Posterior vena cava (tissue), 2 donors: ENCODE data around the gene ARHGEF28. TPM values are rescaled to one million over a fixed set of nuclear protein-coding genes. Genes with fewer than 3 reads are reported as not detected.

ENCODE experiments used
- DNase-seq: peaks from one replicate; pipeline ENCODE4 v3.0.0-alpha.2; 2020; ENCODE audit warnings: low spot score
- intact Hi-C, 2 donors: fragments of 100-400 bp; cut with DNase I; formaldehyde crosslinking; loops; one replicate each; pipeline versions ENCODE4 v1.14.1 to v1.14.2; 2022 to 2023
- total RNA-seq, 2 donors: library from RNA; stranded (reverse); fragmentation: NEBNext Ultra II Directional; extraction: Animal tissue kit (Norgen Biotek cat#: 25700); gene quantifications; one replicate each; pipeline ENCODE4 v1.2.1, GENCODE V29; 2021
- donor health status: DM: yes; HTN: yes; CAD: no.
- donor health status: DM: yes; HTN: yes; CAD: no.

Gene ARHGEF28
- total RNA-seq, 2 donors from 2014 or later = 12.7 to 13.0 TPM

DNA sequence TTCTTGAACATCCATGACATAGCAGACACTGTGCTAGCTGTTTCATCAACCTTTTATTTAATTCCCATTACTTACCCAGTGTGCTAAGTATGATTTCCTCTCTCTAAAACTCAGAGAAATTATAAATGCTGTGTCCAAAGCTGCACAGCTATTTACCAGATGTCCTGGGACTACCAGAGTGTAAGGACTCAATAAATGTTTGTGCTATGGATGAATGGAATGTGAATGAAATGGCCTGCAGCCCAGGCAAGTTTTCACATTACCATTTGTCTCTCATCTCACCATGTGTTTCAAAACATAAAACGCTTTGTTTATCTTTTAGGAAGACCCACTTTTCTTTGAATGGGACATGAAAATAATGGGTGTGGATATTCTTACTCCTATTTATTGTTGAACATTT, 96.2 kb downstream of the ARHGEF28 start:
- DNase-seq = no peak
- intact Hi-C loops = no loop called here

DNA sequence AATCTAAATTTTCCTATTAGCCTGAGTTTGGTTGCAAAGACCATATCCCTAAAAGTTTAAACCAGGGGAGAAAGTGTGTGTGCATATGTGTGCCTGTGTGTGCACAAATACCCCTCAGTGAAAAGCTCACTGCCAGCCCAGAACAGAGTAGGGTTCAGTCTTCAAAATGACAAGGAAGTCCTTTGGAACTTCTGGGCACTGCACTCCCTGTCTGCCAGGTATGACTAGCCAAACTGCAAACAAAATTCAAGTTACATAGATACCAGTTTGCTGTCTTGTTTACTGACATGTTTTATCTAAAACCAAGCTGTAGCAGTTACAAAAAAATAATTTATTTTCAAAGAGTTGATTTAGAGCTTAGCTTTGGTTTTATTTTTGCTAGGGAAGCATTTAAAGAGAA, 100.1 kb downstream of the ARHGEF28 start:
- intact Hi-C loops = no loop called here
- DNase-seq = no peak

DNA sequence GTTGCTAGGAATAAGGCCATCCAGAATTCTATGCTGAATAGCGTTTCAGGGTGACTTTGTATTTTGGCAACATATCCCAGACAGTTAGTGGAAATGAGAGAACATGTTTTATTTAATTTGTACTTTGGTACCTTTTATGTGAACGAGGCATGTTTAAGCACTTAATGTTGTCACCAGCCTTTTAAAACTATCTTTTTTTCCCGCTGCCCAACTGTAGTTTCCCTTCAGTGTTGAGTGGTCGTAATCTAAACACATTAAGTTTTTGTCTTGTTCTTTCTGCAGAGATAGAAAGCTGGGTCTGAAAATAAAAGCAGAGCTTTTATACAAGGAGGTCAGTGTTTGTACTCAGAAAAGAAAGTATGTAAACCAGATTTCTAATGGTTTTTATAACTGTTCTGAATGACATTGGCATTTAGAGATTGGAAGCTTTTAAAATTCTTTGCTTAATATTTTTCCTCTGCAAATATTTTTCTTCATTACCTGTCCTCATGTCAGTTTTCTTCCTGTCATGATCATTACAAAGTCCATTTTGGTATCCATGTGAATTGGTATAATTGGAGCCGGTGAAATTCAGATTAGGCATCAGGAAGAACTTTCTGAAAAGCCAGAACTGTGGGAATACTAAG, 100.7 kb downstream of the ARHGEF28 start:
- DNase-seq = no peak
- intact Hi-C loops = no loop called here

DNA sequence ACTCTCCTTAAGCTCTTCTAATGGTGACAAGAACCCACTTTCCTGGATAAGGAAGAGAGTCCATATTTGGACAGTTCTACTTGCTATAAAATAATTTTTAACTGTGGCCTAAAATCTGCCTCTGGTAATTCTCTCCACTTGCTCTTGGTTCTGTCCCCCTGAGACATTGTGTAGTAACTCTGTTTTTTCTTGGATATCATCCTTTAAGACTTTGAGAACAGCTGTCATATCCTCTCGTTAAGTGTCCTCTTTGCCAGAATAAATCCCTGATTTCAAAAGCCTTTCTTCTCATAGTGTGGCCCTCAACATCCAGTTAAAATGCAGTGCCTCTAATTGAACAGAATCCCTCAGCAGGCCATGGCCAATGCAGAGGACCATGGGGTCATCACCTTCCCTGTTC, 101.5 kb downstream of the ARHGEF28 start:
- intact Hi-C loops = no loop called here
- DNase-seq = no peak

DNA sequence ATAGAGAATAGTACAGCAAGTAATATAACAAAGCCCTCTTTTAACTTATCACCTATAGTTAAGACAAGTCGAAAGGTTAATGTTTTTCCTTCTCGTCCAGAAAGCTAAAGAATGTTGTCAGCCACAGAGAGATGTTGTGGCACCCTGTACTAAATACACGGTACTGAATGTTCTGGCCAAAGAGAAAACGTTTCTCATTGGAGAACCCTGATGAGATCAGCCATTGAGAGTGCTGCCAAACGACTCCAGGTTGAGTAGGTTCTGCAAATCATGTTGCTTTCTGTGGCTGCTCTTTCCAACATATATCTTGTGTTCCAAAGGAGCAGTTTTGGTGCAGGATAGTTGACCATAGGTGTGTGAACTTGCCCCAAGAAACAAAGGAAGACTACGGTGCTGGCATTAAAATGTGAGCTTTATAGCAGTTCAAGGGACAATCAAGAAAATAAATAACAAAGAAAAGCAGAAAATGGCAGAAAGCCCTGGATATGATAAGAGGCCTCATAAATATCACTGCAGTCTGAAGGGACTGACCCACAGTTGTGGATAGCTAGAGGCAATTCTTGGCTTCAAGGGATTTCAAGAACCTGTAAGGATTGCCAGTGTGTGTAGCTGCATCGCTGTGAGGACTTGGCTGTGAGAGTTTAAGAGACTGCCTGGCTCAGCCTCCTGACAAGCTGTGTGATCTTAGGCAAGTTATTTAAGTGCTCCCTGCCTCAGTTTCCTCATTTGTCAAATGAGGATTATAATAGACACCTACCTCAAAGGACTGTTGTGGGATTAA, 102.7 kb downstream of the ARHGEF28 start:
- no peak for DNase-seq
- intact Hi-C loops = no loop called here

DNA sequence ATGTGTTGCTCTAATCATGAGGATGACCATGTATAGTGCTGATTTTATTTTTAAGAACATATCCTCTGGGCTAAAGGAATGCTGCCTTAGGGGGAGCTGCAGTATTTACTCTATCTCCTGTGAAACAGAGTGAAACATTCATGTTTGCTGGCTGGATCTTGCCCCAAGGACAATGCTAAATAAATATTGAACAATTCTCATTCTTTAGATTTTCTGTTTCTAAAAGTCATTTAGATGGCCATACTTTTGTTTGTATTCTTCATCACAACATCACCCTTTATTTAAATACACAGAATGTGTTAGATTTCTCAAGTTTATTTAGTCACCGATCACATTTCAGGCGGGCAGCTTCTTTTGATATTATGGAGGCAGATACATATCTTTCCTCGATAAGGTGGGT, 103.3 kb downstream of the ARHGEF28 start:
- no peak for DNase-seq

DNA sequence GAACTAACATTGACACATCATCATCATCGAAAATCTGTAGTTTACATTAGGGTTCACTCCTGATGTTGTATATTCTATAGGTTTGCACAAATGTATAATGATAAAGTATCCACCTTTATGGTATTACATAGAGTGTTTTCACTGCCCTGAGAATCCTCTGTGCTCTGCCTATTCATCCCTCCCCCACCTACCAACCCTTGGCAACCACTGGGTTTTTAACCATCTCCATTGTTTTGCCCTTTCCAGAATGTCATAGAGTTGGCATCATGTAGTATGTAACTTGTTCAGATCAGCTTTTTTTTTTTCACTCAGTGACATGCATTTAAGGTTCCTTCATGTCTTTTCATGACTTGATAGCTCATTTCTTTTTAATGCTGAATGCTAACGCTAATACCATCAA, 106.0 kb downstream of the ARHGEF28 start:
- DNase-seq = no peak
- intact Hi-C loops = no loop called here

More for the DNA sequence above, 103.3 kb downstream of the ARHGEF28 start:
- intact Hi-C loops = no loop called here

DNA sequence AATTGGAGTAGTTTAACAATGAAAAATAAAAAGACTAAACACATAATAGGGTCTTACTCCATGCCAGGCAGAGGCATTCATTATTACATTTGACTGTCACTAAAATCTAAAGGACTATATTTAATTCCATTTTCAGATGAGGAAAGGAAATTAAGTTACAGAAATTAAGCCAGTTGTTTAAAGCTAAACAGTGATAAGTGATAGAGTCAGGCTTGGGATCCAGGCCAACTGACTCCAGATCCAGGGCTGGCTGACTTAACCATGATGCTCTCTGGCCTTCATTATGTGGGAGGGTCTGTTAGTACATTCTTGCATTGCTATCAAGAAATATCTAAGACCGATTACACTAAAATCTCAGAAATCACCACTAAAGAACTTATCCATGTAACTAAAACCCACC, 107.2 kb downstream of the ARHGEF28 start:
- no peak for DNase-seq
- intact Hi-C loops = no loop called here

DNA sequence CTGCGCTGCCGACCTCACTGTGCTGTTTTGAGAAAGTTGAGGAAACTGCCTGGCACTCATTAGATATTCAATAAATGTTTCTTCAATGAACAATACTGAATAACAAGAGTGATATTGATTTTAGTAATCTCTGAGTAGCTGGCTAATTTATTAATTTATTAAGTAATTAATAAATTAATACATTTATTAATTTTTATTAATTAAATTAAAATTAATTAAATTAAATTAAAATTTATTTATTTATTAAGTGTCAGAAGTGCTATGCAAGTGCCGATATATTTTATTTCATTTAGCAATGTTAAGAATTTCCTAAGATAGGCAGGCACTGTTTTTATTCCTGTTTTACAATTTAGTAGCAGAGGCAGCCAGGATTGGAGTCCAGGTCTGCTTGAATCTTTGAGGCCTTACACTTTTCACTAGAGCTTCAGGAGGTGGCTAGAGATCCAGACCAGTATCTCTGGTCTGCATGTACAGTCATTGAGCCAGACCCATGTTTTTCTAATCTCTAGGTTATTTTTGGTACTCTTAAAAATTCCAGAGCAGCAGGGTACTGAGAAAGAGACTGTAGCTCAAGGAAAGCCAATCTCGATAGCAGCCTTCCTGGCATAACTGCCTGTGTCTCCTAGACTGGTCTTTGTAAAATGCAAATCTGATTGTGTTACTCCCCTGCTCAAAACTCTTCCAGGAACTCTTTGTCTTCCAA, 109.2 kb downstream of the ARHGEF28 start:
- DNase-seq = no peak
- intact Hi-C loops = no loop called here

DNA sequence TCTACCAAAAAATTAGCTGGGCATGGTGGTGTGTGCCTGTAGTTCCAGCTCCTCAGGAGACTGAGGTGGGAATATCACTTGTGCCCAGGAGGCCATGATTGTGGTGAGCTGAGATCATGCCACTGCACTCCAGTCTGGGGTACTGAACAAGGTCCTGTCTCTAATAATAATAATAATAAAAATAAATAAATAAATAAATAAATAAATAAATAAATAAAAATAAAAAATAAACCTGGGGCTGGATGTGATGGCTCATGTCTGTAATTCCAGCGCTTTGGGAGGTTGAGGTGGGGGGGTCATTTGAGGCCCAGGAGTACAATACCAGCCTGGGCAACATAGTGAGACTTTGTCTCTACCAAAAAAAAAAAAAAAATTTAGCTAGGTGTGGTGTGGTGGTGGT, 113.7 kb downstream of the ARHGEF28 start:
- intact Hi-C loops = no loop called here
- no peak for DNase-seq

DNA sequence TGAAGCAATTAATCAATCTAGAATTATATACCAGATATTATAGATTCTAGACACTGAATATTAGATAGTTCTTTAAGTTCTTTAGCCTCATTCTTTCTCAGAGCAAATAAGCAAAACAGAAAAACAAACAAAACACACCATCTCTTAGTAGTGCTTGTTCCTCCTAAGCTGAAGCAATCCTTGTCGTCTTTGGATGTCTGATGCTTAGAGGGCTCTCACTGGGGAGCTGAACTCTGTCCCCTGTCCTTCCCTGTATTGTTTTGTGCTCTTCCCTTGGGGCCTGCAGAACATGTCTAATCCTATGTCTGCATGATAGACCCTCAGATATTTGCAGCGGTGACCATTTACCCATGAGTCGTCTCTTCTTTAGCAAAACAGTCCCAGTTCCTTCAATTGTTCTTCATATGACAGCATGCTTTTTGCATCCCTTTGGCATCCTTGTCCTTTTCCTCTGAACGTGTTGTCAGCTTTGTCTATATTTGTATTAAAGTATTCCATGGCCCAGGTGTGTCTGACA, 114.3 kb downstream of the ARHGEF28 start:
- no peak for DNase-seq
- intact Hi-C loops = no loop called here

DNA sequence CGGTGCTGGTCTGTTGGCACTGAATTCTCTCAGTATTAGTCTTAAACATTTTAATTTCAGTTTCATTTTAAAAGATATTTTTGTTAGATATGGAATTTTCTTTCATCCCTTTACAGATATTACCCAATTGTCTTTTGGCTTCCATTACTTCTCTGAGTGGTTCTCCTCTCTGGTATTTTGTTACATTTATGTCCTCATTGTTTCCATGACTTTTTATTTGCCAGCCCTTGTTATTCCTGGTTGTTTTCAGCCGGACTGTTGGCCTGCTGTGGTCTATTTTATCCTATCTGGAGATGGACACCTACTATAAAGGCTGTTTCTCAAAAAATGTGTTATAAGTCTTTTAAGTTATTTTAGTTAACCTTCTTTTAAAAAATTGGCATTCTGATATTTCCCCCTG, 117.2 kb downstream of the ARHGEF28 start:
- intact Hi-C loops = no loop called here

DNA sequence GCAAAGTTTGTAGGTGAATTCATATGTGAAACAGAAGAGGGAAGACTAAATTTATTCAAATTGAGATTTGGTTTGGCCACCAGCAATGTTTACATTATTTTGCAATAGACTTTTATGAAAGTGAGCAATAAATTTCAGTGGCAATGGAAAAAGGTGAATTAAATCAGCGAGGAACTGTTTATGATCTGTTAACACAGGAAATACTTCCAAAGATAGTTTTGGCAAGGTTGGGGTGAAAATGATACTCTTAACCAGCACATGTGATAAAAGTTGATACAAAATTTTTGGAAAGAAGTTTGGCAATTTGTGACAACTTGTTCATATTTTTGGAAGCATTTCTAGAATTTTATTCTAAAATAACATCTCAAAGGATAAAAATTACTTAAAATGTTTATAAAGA, 119.8 kb downstream of the ARHGEF28 start:
- no peak for DNase-seq
- intact Hi-C loops = no loop called here

More for the DNA sequence above, 117.2 kb downstream of the ARHGEF28 start:
- DNase-seq = no peak

DNA sequence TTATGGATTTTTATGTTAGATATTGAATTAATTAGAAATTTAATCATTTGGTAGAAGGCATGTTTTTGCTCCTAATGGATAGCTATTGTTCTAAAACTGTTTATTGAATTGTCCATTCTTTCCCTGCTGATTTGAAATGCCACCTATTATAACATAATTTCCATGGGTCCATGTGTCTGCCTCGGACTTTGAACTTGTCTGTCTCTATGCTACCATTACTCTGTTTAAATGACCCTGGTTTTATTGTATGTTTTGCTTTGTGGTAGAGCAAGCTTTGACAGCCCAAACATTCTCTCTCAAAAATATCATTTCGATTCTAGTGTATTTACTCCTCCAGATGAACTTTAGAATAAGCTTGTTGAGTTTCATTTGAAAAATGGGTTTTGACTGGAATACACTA, 120.6 kb downstream of the ARHGEF28 start:
- DNase-seq = no peak
- intact Hi-C loops = no loop called here

DNA sequence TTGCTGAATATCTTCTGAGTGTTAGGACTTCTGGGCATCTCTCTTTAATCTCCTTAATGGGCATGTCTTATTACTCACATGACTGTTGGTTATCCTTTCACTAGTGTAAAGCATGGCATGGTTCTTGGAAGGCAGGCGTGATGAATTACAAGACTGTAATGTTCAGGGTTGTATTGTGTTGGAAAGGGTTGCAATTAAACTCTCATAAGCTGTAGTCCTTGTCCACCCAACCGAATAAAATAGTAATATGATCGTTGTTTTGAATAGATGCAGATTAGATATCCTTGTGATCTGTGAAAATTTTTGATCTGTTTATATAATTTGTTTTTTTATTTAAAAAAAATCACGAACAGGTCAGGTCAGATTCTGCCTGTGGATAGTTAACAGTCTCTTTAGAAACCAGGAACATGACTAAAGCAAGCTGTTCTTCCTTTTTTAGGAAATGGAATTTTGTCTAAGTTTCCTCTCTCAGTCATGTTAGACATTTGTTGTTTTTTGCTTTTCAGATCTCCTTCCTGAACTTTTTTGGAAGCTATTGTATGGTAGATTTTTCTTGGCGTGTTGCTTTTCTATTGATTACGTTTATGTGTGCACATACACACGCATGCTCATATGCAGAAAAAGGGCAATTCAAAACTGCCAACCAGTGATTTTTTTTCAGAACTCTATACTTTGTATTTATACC, 121.8 kb downstream of the ARHGEF28 start:
- intact Hi-C loops = no loop called here
- DNase-seq = no peak

DNA sequence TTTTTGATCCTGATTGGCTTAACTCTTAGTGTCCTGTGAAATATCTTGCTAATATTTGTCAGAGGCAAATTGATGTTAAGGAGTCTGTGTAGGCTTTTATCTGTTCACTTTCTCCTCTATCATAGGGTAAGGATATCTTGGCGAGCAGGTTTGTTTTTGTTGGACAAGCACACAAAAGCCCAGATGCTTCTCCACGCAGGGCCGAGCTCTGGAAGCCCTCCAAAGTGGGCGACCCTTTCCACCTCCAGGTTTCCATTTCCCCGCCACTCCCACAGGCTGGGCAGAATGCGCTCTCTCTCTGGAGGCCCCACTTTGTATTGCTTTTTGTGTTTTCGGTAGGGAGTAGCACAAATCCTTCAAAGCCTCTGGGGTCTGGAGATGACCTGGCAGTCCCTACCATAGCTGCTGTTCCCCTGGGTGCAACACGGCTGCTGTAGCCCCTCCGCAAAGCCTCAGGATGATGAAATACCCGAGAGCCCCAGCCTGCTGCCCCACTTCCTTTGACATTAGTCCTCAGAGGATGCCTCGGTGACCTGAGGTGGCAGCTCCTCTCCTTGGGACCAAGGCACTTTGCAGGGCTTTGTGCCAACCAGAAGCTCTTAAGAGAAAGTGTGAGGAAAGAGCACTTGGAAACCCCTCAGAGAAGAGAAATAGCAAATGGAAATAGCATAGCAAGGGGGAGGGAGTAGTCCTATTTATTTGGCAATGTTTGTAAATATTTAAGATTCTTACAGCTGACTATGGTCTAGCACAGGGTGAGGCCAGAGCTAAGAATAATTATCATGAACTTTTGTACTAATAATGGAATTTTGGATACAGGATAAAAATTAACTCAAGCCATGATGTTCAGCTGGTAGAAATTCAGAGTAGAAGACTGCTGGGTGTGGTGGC, 122.8 kb downstream of the ARHGEF28 start:
- DNase-seq = no peak
- intact Hi-C loops = no loop called here

DNA sequence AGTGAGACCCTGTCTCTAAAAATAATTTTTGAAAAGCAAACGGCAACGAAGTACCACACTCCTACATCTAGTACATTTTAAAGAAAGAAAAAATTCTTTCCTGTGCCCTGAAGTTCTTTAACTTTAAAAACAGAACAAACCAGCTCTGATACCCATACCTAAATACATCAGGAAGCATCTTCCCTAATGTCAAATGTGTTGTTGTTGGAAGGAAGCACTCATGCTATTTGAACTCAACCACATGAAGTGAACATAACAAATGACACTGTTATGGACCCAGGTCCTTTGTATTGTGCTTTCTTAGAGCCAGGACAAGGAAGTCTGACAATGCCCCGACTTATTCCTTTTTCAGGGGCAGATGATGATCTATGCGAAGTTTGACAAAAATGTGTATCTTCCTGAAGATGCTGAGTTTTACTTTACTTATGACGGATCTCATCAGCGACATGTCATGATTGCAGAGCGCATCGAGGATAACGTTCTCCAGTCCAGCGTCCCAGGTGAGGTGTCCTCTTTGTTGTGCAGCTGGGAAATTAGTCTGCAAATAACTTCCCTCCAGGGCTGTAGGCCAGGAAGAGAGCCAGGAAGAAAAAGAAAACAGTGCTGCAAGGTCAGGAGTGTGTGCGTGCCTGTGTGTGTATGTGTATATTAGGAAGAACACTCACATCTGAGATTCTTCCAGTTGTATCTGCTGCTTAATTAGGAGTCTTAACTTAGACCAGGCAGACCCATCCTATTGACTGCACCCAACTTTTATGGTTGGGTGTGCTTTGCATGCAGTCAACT, 123.7 kb downstream of the ARHGEF28 start:
- intact Hi-C loops = no loop called here
- no peak for DNase-seq

DNA sequence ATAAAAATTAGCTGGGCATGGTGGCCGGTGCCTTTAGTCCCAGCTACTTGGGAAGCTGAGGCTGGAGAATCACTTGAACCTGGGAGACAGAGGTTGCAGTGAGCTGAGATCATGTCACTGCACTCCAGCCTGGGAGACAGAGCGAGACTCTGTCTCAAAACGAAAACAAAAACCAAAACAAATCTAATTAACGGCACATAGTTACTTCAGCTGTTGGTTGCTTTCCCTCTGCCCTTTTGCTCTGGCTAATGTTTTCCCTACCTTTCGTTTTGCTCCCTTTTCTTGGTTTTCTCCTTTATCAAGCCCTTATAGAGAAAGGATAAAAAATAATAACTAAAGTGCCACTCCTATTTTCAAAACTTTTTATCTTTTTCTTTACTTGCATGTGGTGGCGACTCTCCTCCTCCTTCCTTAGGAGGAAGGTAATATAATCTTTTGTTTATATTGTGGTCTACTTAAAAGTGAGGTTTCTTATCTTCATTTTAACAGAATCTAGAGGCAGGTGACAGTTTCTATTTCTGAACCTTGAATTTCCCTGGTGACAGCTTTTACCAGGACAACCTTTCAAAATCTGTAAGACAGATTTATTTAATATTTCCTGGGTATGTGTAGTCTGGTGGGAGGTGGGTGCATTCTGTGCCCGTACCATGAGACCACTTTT, 125.4 kb downstream of the ARHGEF28 start:
- intact Hi-C loops = no loop called here
- DNase-seq = no peak
